B cell (primary cell): ENCODE results near the gene PARD3B. TPM values are rescaled to one million over a fixed set of nuclear protein-coding genes. Genes with fewer than 3 reads are reported as not detected.
A peak's percentile ranks its signal among the peaks of the same experiment; 100 is the strongest.

Experiments used
- ATAC-seq: fragments of 200-7000 bp; cut with Tn5 transposase; one replicate; pipeline ENCODE4 v1.10.0; 2021; ENCODE audit warnings: low read depth, mild to moderate bottlenecking, moderate number of reproducible peaks, moderate library complexity
- CTCF ChIA-PET: fragments of 350-600 bp; sonication (Branson Sonifier 250); formaldehyde crosslinking; loops from one replicate; lab custom pipeline; 2021; ENCODE audit warnings: antibody characterized with exemption, inconsistent platforms; lab: Charles Lee
- POLR2A ChIA-PET: fragments of 350-600 bp; sonication (Branson Sonifier 250); formaldehyde crosslinking; loops from one replicate; lab custom pipeline; 2021; ENCODE audit warnings: antibody characterized with exemption; lab: Charles Lee
- DNase-seq: peaks from one replicate; pipeline ENCODE4 v3.0.0; 2013
- H2AFZ ChIP-seq: 2 replicates; pipeline ENCODE4 v1.6.1; 2012; ENCODE audit warnings: mild to moderate bottlenecking, low read depth, low read length; ENCODE audit not compliant: insufficient read depth, poor library complexity, severe bottlenecking
- H3K27ac ChIP-seq, 2 donors: 1 replicate in 1 of 2; 2 replicates in 1 of 2; pipeline ENCODE4 v1.5.1; 2012 to 2013; ENCODE audit warnings: low read length in 2 of 2, mild to moderate bottlenecking in 2 of 2, moderate library complexity in 1 of 2
- H3K27me3 ChIP-seq, 4 experiments: fragments of 200-600 bp in 1 of 4; sonication (generic) in 1 of 4; replicated peaks in 1 of 4; 1 replicate in 2 of 4; 2 replicates in 2 of 4; pipeline versions ENCODE4 v1.6.1 to v1.7.0; 2013 to 2016; ENCODE audit warnings: low read length in 3 of 4, mild to moderate bottlenecking in 2 of 4, mixed read lengths in 1 of 4, moderate library complexity in 1 of 4; ENCODE audit not compliant: insufficient read depth in 4 of 4, control insufficient read depth in 3 of 4; ENCODE audit errors: control extremely low read depth in 1 of 4
- H3K36me3 ChIP-seq, 2 experiments: replicated peaks in 1 of 2; 1 replicate in 1 of 2; 2 replicates in 1 of 2; pipeline versions ENCODE4 v1.6.1 to v1.7.1; 2013; ENCODE audit warnings: low read length in 1 of 2; ENCODE audit not compliant: insufficient read depth in 2 of 2, control insufficient read depth in 1 of 2; ENCODE audit errors: control extremely low read depth in 1 of 2, extremely low read depth in 1 of 2
- H3K4me1 ChIP-seq, 2 donors: fragments of 200-600 bp in 1 of 2; sonication (generic) in 1 of 2; 1 replicate in 1 of 2; 2 replicates in 1 of 2; pipeline versions ENCODE4 v1.5.1 to v1.6.1; 2013 to 2017; ENCODE audit warnings: low read length in 2 of 2; ENCODE audit not compliant: control insufficient read depth in 2 of 2, insufficient read depth in 2 of 2
- H3K4me2 ChIP-seq: replicated peaks from 2 replicates; pipeline ENCODE3; 2012; ENCODE audit warnings: mild to moderate bottlenecking, low read depth, low read length; ENCODE audit not compliant: poor library complexity, severe bottlenecking
- H3K4me3 ChIP-seq, 5 experiments: fragments of 200-600 bp in 1 of 5; sonication (generic) in 1 of 5; 1 replicate in 3 of 5; 2 replicates in 2 of 5; pipeline versions ENCODE4 v1.5.1 to v1.7.0; 2011 to 2016; ENCODE audit warnings: low read length in 4 of 5, mild to moderate bottlenecking in 4 of 5, low read depth in 2 of 5, control low read depth in 1 of 5, moderate library complexity in 1 of 5; ENCODE audit not compliant: insufficient read depth in 1 of 5; ENCODE audit errors: control extremely low read depth in 1 of 5, extremely low read depth in 1 of 5
- H3K79me2 ChIP-seq: fragments of 200-600 bp; sonication (generic); one replicate; pipeline ENCODE4 v1.6.0; 2016; ENCODE audit warnings: low read length; ENCODE audit not compliant: control insufficient read depth, insufficient read depth
- H3K9ac ChIP-seq: fragments of 200-600 bp; sonication (generic); 2 replicates; pipeline ENCODE4 v1.6.1; 2017; ENCODE audit warnings: mild to moderate bottlenecking, low read length, moderate library complexity
- H3K9me3 ChIP-seq, 3 donors: one replicate each; pipeline versions ENCODE4 v1.6.1 to v1.7.1; 2013; ENCODE audit warnings: low read length in 2 of 3; ENCODE audit not compliant: control insufficient read depth in 2 of 3, insufficient read depth in 1 of 3; ENCODE audit errors: control extremely low read depth in 1 of 3
- H4K20me1 ChIP-seq: 2 replicates; pipeline ENCODE4 v1.6.0; 2012; ENCODE audit warnings: mild to moderate bottlenecking, low read length; ENCODE audit not compliant: insufficient read depth, control insufficient read depth, poor library complexity, severe bottlenecking
- H3K27ac Mint-ChIP-seq: one replicate; pipeline ENCODE4 v1.8.0; 2021; ENCODE audit warnings: mixed read lengths
- H3K27me3 Mint-ChIP-seq: one replicate; pipeline ENCODE4 v1.8.0; 2021; ENCODE audit warnings: mixed read lengths
- H3K4me1 Mint-ChIP-seq: one replicate; pipeline ENCODE4 v1.8.0; 2021; ENCODE audit warnings: mixed read lengths
- H3K4me3 Mint-ChIP-seq: one replicate; pipeline ENCODE4 v1.8.0; 2021; ENCODE audit warnings: mixed read lengths
- H3K9me3 Mint-ChIP-seq: one replicate; pipeline ENCODE4 v1.8.0; 2022; ENCODE audit warnings: mixed read lengths; ENCODE audit not compliant: insufficient read depth
- EZH2 ChIP-seq: IDR thresholded peaks from 2 replicates; pipeline ENCODE4 v1.6.1; 2012; ENCODE audit warnings: borderline replicate concordance, low read depth, mild to moderate bottlenecking, moderate library complexity, low read length; ENCODE audit not compliant: insufficient read depth, poor library complexity, severe bottlenecking
- WGBS: methylation state at CpG from one replicate; pipeline ENCODE4 v1.1.5; 2013; ENCODE audit warnings: missing lambda C conversion rate; ENCODE audit not compliant: insufficient coverage; 5-methylcytosine and 5-hydroxymethylcytosine counted together
- intact Hi-C: fragments of 100-400 bp; cut with micrococcal nuclease; formaldehyde crosslinking; loops from one replicate; pipeline ENCODE4 v1.10.0; 2022
- polyA plus RNA-seq: library from polyadenylated mRNA; depleted of rRNA; stranded (reverse); fragments of >200 nt; gene quantifications from 2 replicates; pipeline ENCODE4 v1.2.3, GENCODE V29; 2012
- total RNA-seq, 2 donors: library from RNA; stranded (reverse); fragments of 120-200 nt in 1 of 2; gene quantifications; 1 replicate in 1 of 2; 2 replicates in 1 of 2; pipeline versions ENCODE4 v1.2.3 to v1.2.4, GENCODE V29; 2013 to 2022
- TF ChIP-seq, protein P1 (sequence below): fragments of 200-600 bp; IDR thresholded peaks from one replicate; pipeline ENCODE4 v1.8.0; 2022; ENCODE audit warnings: antibody characterized with exemption, mild to moderate bottlenecking

PARD3B gene
- total and polyA plus RNA-seq, 2 donors (not counting 1 experiment from before 2014, with no cell fraction given), result not detected

DNA sequence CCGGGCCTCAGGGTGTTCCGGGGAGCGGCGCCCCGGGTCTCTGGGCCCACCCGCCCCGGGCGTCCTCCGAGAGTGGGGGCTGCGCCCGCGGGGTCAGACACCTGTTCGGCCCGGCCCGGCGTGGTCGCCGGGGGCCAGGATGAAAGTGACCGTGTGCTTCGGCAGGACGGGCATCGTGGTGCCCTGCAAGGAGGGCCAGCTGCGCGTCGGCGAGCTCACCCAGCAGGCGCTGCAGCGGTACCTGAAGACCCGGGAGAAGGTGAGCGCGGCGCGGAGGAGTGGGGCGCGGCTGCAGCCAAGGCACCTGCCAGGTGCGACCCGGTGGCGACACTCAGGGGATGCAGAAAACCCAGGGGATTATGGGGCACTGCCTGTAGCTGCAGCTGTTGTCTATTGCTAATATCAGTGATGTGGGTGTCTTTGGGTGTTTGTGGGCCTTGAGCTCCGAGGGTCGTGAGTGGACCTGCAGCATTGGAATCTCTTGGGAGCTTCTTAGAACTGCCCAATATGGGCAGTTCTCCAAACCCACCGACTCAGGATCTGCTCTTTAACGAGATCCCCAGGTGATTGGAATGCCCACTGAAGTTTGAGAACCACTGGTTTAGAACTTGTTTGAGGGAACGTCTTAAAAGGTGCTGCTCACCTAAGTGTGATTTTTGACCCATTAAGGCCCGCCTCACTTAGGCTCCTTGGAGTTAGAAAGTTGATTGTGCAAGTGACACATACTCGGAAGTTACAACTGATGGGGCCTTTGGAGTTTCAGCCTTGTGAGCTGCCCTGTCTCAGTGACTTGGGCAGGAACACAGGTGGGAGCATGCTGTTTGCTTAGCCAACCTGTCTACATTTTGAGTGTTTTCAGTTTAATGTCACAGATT lies 823 bp downstream of the PARD3B start:
- CTCF ChIA-PET, result no interaction called here
- Histone ChIP-seq H3K27me3 (peaks cover 0 to 22% (median 9%) of the 10 kb centered on the region in 4 experiments), H3K9ac (no peak overlapping the region), H3K4me1 (peaks cover 4 to 7% of the 10 kb centered on the region in 2 donors), H3K4me3 (peak overlapping the region in 1 of 5 experiments; percentile 14), H3K9me3 (no peaks in the 10 kb centered on the region), H3K79me2 (no peaks in the 10 kb centered on the region), H3K36me3 (no peaks in the 10 kb centered on the region), H4K20me1 (no peaks in the 10 kb centered on the region), H2AFZ (peak overlapping the region; percentile 44), H3K4me2 (peak overlapping the region; percentile 59), H3K27ac (no peak overlapping the region)
- intact Hi-C loops, result no loop called here
- Mint-ChIP-seq H3K27me3 (peaks cover 39% of the 10 kb centered on the region), H3K27ac (no peak overlapping the region), H3K9me3 (no peaks in the 10 kb centered on the region), H3K4me1 (peaks cover 17% of the 10 kb centered on the region), H3K4me3 (peak overlapping the region; percentile 75)
- TF ChIP-seq EZH2, result no peak
- TF ChIP-seq, protein P1, sequence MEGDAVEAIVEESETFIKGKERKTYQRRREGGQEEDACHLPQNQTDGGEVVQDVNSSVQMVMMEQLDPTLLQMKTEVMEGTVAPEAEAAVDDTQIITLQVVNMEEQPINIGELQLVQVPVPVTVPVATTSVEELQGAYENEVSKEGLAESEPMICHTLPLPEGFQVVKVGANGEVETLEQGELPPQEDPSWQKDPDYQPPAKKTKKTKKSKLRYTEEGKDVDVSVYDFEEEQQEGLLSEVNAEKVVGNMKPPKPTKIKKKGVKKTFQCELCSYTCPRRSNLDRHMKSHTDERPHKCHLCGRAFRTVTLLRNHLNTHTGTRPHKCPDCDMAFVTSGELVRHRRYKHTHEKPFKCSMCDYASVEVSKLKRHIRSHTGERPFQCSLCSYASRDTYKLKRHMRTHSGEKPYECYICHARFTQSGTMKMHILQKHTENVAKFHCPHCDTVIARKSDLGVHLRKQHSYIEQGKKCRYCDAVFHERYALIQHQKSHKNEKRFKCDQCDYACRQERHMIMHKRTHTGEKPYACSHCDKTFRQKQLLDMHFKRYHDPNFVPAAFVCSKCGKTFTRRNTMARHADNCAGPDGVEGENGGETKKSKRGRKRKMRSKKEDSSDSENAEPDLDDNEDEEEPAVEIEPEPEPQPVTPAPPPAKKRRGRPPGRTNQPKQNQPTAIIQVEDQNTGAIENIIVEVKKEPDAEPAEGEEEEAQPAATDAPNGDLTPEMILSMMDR, result no peak
- POLR2A ChIA-PET, result no interaction called here
- DNase-seq, result no peak
- ATAC-seq, result no peak
- 12% methylated on average over 45 of the region's 45 CpGs for WGBS
